ENCODE measurements around the gene DUSP9.

DNA sequence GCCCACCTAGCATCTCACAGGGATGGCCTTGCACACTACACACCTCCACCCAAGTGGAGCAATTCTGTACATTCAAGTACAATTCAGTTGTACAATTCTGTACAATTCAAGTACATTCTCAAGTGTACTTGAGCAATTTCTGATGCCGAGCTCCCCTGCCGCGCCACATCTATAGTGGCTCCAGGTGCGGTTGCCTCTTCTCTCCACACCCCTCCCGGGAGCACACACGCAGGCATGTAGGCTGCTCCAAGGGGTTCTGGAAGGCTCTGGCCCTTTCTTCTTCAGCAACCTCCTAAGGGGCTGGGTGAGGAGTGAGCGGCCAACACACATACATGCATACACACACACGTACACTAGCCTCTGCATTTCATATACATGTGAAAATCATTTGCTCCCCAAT lies 18.9 kb upstream of the DUSP9 start:
- TF ChIP-seq CTCF (IDR thresholded peaks at IDR 0.05) (no peak), POLR2A (IDR thresholded peaks at IDR 0.05) (no peak)

Measured in heart left ventricle (tissue), 13 donors.